GM21619 (cell line): ENCODE measurements around the gene RIN3.

Source experiments
- ATAC-seq: cut with Tn5 transposase; IDR thresholded peaks from one replicate; pipeline ENCODE4 v1.9.1; 2021; ENCODE audit not compliant: unreplicated experiment

RIN3 gene

GRCh38 chr14:92684801-92685560 lies 171.4 kb downstream of the RIN3 start:
- no peak for ATAC-seq

- no peak for ATAC-seq
These were observed 172.3 kb downstream of the RIN3 start for GRCh38 chr14:92685784-92686355.

GRCh38 chr14:92686411-92686899 lies 172.9 kb downstream of the RIN3 start:
- ATAC-seq, result no peak

- peak; percentile 67 for ATAC-seq
These were observed 173.4 kb downstream of the RIN3 start for GRCh38 chr14:92686900-92687427.

- ATAC-seq, result no peak
These were observed 174.3 kb downstream of the RIN3 start for GRCh38 chr14:92687681-92688433.

- no peak for ATAC-seq
These were observed 175.1 kb downstream of the RIN3 start for GRCh38 chr14:92688434-92689375.

- ATAC-seq, result no peak
These were observed 176.8 kb downstream of the RIN3 start for GRCh38 chr14:92690171-92691011.

- no peak for ATAC-seq
These were observed 179.2 kb downstream of the RIN3 start for GRCh38 chr14:92692822-92693226.

- no peak for ATAC-seq
These were observed 180.6 kb downstream of the RIN3 start for GRCh38 chr14:92693998-92694795.

GRCh38 chr14:92694807-92695206 lies 181.2 kb downstream of the RIN3 start:
- no peak for ATAC-seq

GRCh38 chr14:92695562-92695961 lies 182.0 kb downstream of the RIN3 start:
- ATAC-seq, result no peak

GRCh38 chr14:92696366-92696765 lies 182.8 kb downstream of the RIN3 start:
- ATAC-seq, result no peak

GRCh38 chr14:92698393-92698792 lies 184.8 kb downstream of the RIN3 start:
- ATAC-seq, result no peak

GRCh38 chr14:92701826-92702225 lies 188.2 kb downstream of the RIN3 start:
- no peak for ATAC-seq

- no peak for ATAC-seq
These were observed 188.9 kb downstream of the RIN3 start for GRCh38 chr14:92702441-92702918.

- ATAC-seq, result no peak
These were observed 189.9 kb downstream of the RIN3 start for GRCh38 chr14:92703516-92703915.

- ATAC-seq, result peak; percentile 90
These were observed 190.6 kb downstream of the RIN3 start for GRCh38 chr14:92704036-92704804.

- ATAC-seq, result no peak
These were observed 191.2 kb downstream of the RIN3 start for GRCh38 chr14:92704821-92705220.
